SH-SY5Y (cell line): ENCODE results near the gene WEE2.

Experiments
- GATA2 ChIP-seq: IDR thresholded peaks from 2 replicates; pipeline ENCODE4 v1.6.1; 2011; ENCODE audit warnings: mild to moderate bottlenecking, low read depth, low read length
- GATA3 ChIP-seq: IDR thresholded peaks from 2 replicates; pipeline ENCODE4 v1.6.1; 2011; ENCODE audit warnings: low read depth, mild to moderate bottlenecking, low read length, moderate library complexity

DNA sequence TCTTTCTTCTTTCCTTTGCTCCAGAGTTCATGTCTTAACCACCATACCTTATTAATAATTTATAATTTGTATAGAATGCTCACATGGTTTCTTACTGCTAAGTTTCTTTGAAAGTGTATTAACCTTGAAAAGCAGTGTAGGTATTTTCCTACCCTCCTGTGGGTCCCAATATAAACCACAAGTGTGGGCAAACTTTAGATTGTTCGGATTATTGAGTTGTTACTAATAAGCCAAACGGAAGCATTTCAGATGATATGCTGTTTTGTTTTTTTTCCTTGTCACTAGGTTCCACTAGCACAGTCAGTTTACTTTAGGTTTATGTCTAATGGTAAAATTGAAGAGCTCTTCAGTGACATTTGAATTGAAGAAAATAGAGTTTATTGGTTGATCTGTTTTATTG lies 40.2 kb downstream of the WEE2 start:
- TF ChIP-seq GATA2 (no peak), GATA3 (no peak)
